Esophagus squamous epithelium (tissue), 4 donors: ENCODE measurements around the gene EMD.

Experiments used
- CTCF ChIP-seq, 6 experiments: fragments of 450-650 bp in 4 of 6; fragments of 200-600 bp in 2 of 6; sonication (generic) in 2 of 6; IDR thresholded peaks; one replicate each; pipeline ENCODE4 v1.5.1; 2016 to 2019; ENCODE audit warnings: antibody characterized with exemption in 6 of 6, mild to moderate bottlenecking in 4 of 6, moderate library complexity in 4 of 6
- POLR2A ChIP-seq, 4 donors: fragments of 450-650 bp; IDR thresholded peaks; one replicate each; pipeline ENCODE4 v1.6.1; 2017; ENCODE audit warnings: antibody characterized with exemption in 4 of 4, mild to moderate bottlenecking in 4 of 4, moderate library complexity in 3 of 4

- TF ChIP-seq POLR2A (IDR thresholded peaks at IDR 0.05), result peak in 3 of 4 donors; percentile 63 to 95 (median 83)
- TF ChIP-seq CTCF (IDR thresholded peaks at IDR 0.05), result no peak
Observed at GRCh38 chrX:154378059-154378798, 866 bp upstream of the EMD start.
